CD4-positive, alpha-beta T cell (primary cell): ENCODE measurements around the gene SNTG2. TPM values are rescaled to one million over a fixed set of nuclear protein-coding genes. Genes with fewer than 3 reads are reported as not detected.

Source experiments
- ATAC-seq: fragments of 200-7000 bp; cut with Tn5 transposase; one replicate; pipeline ENCODE4 v1.10.0; 2022; ENCODE audit warnings: mild to moderate bottlenecking; ENCODE audit not compliant: poor library complexity
- CTCF ChIA-PET: fragments of 350-600 bp; sonication (Branson Sonifier 250); formaldehyde crosslinking; loops from one replicate; lab custom pipeline; 2021; ENCODE audit warnings: antibody characterized with exemption, inconsistent platforms; lab: Charles Lee
- POLR2A ChIA-PET: fragments of 350-600 bp; sonication (Branson Sonifier 250); formaldehyde crosslinking; loops from one replicate; lab custom pipeline; 2021; ENCODE audit warnings: antibody characterized with exemption, inconsistent platforms; lab: Charles Lee
- DNase-seq, 14 experiments: peaks; one replicate each; pipeline ENCODE4 v3.0.0-alpha.2; 2013 to 2020; ENCODE audit warnings: mixed read lengths in 2 of 14
- H3K27ac ChIP-seq, 2 donors: one replicate each; pipeline versions ENCODE4 v1.5.1 to v1.7.0; 2013; ENCODE audit warnings: low read length in 2 of 2, low read depth in 1 of 2, mild to moderate bottlenecking in 1 of 2
- H3K27me3 ChIP-seq, 2 experiments: 1 replicate in 1 of 2; 2 replicates in 1 of 2; pipeline versions ENCODE4 v1.6.1 to v1.7.0; 2013; ENCODE audit warnings: low read length in 2 of 2, control low read depth in 1 of 2, mild to moderate bottlenecking in 1 of 2, moderate library complexity in 1 of 2; ENCODE audit not compliant: insufficient read depth in 2 of 2, control insufficient read depth in 1 of 2
- H3K36me3 ChIP-seq: one replicate; pipeline ENCODE4 v1.6.1; 2013; ENCODE audit warnings: low read length, control low read depth; ENCODE audit not compliant: insufficient read depth
- H3K4me1 ChIP-seq: one replicate; pipeline ENCODE4 v1.6.1; 2013; ENCODE audit warnings: low read length, control low read depth; ENCODE audit not compliant: insufficient read depth
- H3K4me3 ChIP-seq: one replicate; pipeline ENCODE4 v1.5.1; 2013; ENCODE audit warnings: mild to moderate bottlenecking, low read length, moderate library complexity
- H3K9me3 ChIP-seq, 2 experiments: 1 replicate in 1 of 2; 2 replicates in 1 of 2; pipeline versions ENCODE4 v1.6.1 to v1.7.0; 2013; ENCODE audit warnings: low read length in 2 of 2, mild to moderate bottlenecking in 2 of 2, control low read depth in 1 of 2, moderate library complexity in 1 of 2; ENCODE audit not compliant: control insufficient read depth in 1 of 2, insufficient read depth in 1 of 2
- H3K27ac Mint-ChIP-seq: one replicate; pipeline ENCODE4 v1.8.0; 2020; ENCODE audit warnings: mixed read lengths
- H3K27me3 Mint-ChIP-seq: one replicate; pipeline ENCODE4 v1.8.0; 2021; ENCODE audit warnings: mixed read lengths
- H3K36me3 Mint-ChIP-seq: one replicate; pipeline ENCODE4 v1.8.0; 2021; ENCODE audit warnings: low read depth, mixed read lengths
- H3K4me1 Mint-ChIP-seq: one replicate; pipeline ENCODE4 v1.8.0; 2021; ENCODE audit warnings: low read depth, mixed read lengths
- H3K4me3 Mint-ChIP-seq: one replicate; pipeline ENCODE4 v1.8.0; 2020; ENCODE audit warnings: mild to moderate bottlenecking, mixed read lengths
- H3K9me3 Mint-ChIP-seq: one replicate; pipeline ENCODE4 v1.8.0; 2020; ENCODE audit warnings: mixed read lengths
- intact Hi-C, 2 experiments: fragments of 100-400 bp; cut with DNase I in 1 of 2; cut with micrococcal nuclease in 1 of 2; formaldehyde crosslinking; loops; one replicate each; pipeline versions ENCODE4 v1.15.1 to v1.9.0; 2023 to 2025; cut with DNase I, micrococcal nuclease
- total RNA-seq, 174 experiments: library from RNA in 2 of 174; stranded (reverse) in 2 of 174; gene quantifications; one replicate each; pipeline ENCODE4 v1.2.3 and lab custom pipeline; 2021 to 2026
- TF ChIP-seq, protein P1 (sequence below): fragments of 200-600 bp; IDR thresholded peaks from one replicate; pipeline ENCODE4 v1.8.0; 2022; ENCODE audit warnings: antibody characterized with exemption, mild to moderate bottlenecking

SNTG2 gene
- total RNA-seq, 2 experiments from 2014 or later = 1.1 to 1.5 TPM

DNA sequence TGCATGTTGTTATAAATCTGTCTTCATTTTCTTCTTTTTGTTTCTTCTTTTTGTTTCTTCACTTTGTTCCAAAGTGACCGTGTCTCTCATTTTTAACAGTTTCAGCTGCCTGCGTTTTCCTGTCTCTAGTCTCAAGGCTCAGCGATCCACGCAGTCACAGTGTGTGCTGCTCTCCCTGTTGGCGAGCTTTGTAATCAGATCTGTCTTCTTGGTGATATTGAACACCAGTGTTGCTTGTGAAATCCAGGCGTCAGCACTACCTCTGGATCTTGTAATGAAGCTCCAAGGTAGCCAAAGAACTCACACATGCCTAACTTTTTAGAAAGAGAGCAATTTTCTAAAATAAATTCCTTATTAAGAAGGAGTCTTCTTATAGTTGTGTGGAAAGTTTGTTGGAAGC lies 13.2 kb downstream of the SNTG2 start:
- intact Hi-C loops = no loop called here
- no peak for DNase-seq
- H3K4me1 Mint-ChIP-seq = no peaks in the 10 kb centered on the region
- no peaks in the 10 kb centered on the region for H3K36me3 Mint-ChIP-seq
- ATAC-seq = no peak
- peaks cover 6% of the 10 kb centered on the region for H3K9me3 Mint-ChIP-seq
- ChIA-PET CTCF (no interaction called here), POLR2A (no interaction called here)
- Histone ChIP-seq H3K4me1 (no peaks in the 10 kb centered on the region), H3K4me3 (no peak overlapping the region), H3K9me3 (peaks cover 2 to 15% of the 10 kb centered on the region in 2 experiments), H3K36me3 (no peaks in the 10 kb centered on the region), H3K27me3 (no peaks in the 10 kb centered on the region), H3K27ac (no peak overlapping the region)
- H3K4me3 Mint-ChIP-seq = no peak overlapping the region
- H3K27me3 Mint-ChIP-seq = peaks cover 12% of the 10 kb centered on the region
- H3K27ac Mint-ChIP-seq = no peak overlapping the region
- TF ChIP-seq, protein P1, sequence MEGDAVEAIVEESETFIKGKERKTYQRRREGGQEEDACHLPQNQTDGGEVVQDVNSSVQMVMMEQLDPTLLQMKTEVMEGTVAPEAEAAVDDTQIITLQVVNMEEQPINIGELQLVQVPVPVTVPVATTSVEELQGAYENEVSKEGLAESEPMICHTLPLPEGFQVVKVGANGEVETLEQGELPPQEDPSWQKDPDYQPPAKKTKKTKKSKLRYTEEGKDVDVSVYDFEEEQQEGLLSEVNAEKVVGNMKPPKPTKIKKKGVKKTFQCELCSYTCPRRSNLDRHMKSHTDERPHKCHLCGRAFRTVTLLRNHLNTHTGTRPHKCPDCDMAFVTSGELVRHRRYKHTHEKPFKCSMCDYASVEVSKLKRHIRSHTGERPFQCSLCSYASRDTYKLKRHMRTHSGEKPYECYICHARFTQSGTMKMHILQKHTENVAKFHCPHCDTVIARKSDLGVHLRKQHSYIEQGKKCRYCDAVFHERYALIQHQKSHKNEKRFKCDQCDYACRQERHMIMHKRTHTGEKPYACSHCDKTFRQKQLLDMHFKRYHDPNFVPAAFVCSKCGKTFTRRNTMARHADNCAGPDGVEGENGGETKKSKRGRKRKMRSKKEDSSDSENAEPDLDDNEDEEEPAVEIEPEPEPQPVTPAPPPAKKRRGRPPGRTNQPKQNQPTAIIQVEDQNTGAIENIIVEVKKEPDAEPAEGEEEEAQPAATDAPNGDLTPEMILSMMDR = no peak

DNA sequence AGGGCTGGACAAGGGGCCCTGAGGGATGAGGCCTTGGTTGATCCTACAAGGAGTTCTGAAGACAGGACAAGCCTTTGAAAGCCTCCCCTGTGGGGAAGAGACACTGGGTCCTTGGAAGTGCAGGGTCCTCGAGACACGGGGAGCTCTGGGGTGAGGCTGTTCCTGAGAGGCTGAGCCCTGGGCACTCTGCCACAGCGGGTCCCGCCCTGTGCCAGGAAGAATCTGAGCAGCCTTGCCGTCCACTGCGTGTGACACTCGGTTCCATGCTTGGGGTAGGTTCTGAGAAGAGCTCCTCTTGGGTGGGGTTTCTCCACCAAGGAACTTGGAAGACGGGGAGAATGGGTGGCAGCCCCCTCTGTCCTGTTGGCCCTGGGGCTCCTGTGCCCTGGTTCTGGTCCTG lies 13.9 kb downstream of the SNTG2 start:
- Mint-ChIP-seq H3K9me3 (peaks cover 8% of the 10 kb centered on the region), H3K27me3 (peaks cover 15% of the 10 kb centered on the region), H3K4me1 (no peaks in the 10 kb centered on the region), H3K36me3 (no peaks in the 10 kb centered on the region), H3K27ac (no peak overlapping the region), H3K4me3 (no peak overlapping the region)
- TF ChIP-seq, protein P1 = no peak
- no peak for ATAC-seq
- Histone ChIP-seq H3K4me1 (no peaks in the 10 kb centered on the region), H3K4me3 (no peak overlapping the region), H3K9me3 (peaks cover 5 to 12% of the 10 kb centered on the region in 2 experiments), H3K27me3 (no peaks in the 10 kb centered on the region), H3K27ac (no peak overlapping the region), H3K36me3 (no peaks in the 10 kb centered on the region)
- intact Hi-C loops = no loop called here
- POLR2A ChIA-PET = no interaction called here
- CTCF ChIA-PET = no interaction called here
- no peak for DNase-seq

DNA sequence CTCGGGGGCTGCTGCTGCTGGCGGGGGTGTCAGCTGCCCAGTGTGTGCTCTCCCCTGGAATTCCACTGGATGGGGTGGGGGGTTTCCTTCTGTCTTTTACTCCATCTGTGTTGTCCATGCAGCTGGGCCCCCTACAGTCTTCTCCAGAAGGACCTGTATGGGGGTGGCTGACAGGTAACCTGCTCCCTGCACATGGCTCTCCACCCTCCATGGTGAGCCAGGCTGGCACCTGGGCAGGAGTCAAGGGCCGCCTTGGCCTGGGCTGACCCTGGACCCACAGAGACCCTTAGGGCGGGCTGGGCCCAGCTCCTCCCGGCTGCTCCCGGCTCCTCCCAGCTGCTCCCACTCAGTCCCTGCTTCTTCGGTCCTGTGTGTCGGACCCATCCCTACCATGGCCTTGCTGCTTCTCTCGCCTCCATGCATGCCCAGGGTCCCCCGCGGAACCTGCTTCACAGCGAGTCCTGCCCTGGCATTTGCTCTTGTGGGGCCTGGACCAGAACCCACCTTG lies 15.0 kb downstream of the SNTG2 start:
- H3K27ac ChIP-seq = no peak overlapping the region
- no peak overlapping the region for H3K4me3 Mint-ChIP-seq
- ChIA-PET POLR2A (no interaction called here), CTCF (no interaction called here)
- TF ChIP-seq, protein P1 = no peak
- H3K36me3 ChIP-seq = no peaks in the 10 kb centered on the region
- no peaks in the 10 kb centered on the region for H3K27me3 ChIP-seq
- H3K4me1 ChIP-seq = no peaks in the 10 kb centered on the region
- peaks cover 16% of the 10 kb centered on the region for H3K27me3 Mint-ChIP-seq
- no peak overlapping the region for H3K4me3 ChIP-seq
- H3K4me1 Mint-ChIP-seq = no peaks in the 10 kb centered on the region
- H3K9me3 ChIP-seq = peaks cover 5 to 6% of the 10 kb centered on the region in 2 experiments
- peaks cover 8% of the 10 kb centered on the region for H3K9me3 Mint-ChIP-seq
- no peak for ATAC-seq
- no peak for DNase-seq
- H3K36me3 Mint-ChIP-seq = no peaks in the 10 kb centered on the region
- H3K27ac Mint-ChIP-seq = no peak overlapping the region
- intact Hi-C loops = no loop called here
